ENCODE measurements around the gene CISH. TPM values are rescaled to one million over a fixed set of nuclear protein-coding genes. Genes with fewer than 3 reads are reported as not detected.
A peak's percentile ranks its signal among the peaks of the same experiment; 100 is the strongest.

The CISH gene
- total RNA-seq, 1 experiment from 2014 or later: 0.26 TPM

DNA sequence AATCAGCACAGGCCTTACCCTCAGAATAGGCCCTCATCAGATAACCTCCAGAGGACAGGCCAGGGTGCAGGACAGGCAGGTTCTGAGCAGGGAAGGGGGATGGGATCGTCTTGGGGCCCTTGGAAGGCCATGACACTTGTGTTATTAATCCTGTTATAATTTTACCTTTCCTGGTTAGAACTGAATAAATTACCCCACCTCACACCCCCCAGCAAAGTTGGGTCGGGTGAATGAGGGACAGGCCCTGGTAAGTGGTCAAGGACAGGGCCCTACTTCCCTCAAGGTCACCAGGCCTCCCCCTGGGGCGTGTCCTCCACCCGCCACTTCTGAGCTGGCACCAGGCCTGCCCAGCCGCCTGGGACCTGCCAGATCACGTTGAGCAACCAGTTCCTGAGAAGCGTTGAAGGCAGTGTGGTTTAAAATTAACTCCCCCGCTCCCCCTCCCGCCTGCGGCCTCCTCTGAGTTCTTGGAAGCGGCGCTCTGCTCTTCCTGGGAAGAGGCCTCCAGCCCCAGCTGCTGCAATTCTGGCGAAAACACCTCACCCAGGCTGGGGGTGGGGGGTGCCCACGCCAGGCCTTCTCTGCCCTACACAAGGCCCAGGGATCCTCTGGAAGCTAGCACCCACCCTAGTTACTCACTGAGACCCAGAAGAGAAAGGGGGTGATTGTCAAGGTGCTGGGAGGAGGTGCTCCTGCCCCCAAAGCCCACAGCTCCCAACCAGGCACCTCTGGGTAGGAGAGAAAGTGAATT, 10.6 kb downstream of the CISH start:
- Mint-ChIP-seq H3K27me3 (ENCODE audit: insufficient read depth, unreplicated experiment) (no peaks in the 10 kb centered on the region), H3K9me3 (ENCODE audit: unreplicated experiment) (no peaks in the 10 kb centered on the region), H3K4me3 (ENCODE audit: unreplicated experiment) (peak overlapping the region; percentile 30), H3K27ac (ENCODE audit: low read depth, unreplicated experiment) (peak overlapping the region; percentile 89), H3K36me3 (ENCODE audit: insufficient read depth, unreplicated experiment) (no peaks in the 10 kb centered on the region), H3K4me1 (ENCODE audit: insufficient read depth, unreplicated experiment) (peaks cover 21% of the 10 kb centered on the region)
- CTCF ChIA-PET: interaction anchor here (0.6 to 6.9 kb wide), 14 partner anchors 10 to 789 kb away, joined by 3 to 78 read pairs (median 6); partner anchors contain the start of genes HEMK1 and MAPKAPK3
- intact Hi-C loops (cut with micrococcal nuclease): loop anchor here (1.0 kb wide), 1 partner anchor 32 kb away; the partner anchor contains the start of gene HEMK1
- TF ChIP-seq CTCF (IDR thresholded peaks at IDR 0.05; ENCODE audit: unreplicated experiment): no peak
- no TSS peak for BruUV-seq (replicated peaks)
- DNase-seq (ENCODE audit: unreplicated experiment): peak; percentile 98
- POLR2A ChIA-PET: interaction anchor here (0.6 to 4.5 kb wide), 13 partner anchors 8 to 1448 kb away, joined by 3 to 63 read pairs (median 4); partner anchors contain the start of genes CISH, HEMK1, MANF and MAPKAPK3

DNA sequence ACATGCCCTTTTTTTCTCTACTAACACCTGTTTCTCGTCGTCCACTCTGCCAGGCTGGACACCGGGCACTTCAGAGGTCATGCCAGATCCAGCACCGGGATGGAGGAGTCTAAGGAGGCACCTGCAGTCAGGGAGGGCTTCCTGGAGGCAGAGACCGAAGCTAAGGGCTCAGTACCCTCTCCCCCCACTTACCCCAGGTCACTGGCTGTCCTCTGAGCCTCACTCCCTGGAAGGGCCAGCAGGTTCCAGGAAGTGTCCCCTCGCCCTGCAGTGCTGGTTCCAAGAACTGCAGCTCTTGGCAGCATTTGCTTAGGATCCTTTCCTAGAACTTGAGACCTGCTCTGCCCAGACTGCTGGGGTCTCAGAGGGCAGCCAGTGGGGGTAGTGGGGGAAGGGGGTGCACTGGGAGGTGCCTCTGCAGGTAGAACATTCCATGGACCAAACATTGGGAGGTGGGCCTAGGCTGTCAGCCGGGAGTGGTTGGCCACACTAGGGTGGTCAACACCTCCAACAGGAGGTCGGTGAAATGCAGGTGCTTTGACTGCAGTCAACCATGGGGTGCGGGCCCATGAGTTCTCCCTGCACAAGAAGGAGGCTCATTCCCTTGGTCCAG, 11.3 kb downstream of the CISH start:
- Mint-ChIP-seq H3K4me1 (ENCODE audit: insufficient read depth, unreplicated experiment) (peaks cover 21% of the 10 kb centered on the region), H3K36me3 (ENCODE audit: insufficient read depth, unreplicated experiment) (no peaks in the 10 kb centered on the region), H3K27ac (ENCODE audit: low read depth, unreplicated experiment) (no peak overlapping the region), H3K4me3 (ENCODE audit: unreplicated experiment) (no peak overlapping the region), H3K27me3 (ENCODE audit: insufficient read depth, unreplicated experiment) (no peaks in the 10 kb centered on the region), H3K9me3 (ENCODE audit: unreplicated experiment) (no peaks in the 10 kb centered on the region)
- ChIA-PET CTCF (interaction anchor here (0.5 to 6.9 kb wide), 7 partner anchors 10 to 1677 kb away, joined by 3 to 78 read pairs (median 4); partner anchors contain the start of gene MAPKAPK3), POLR2A (interaction anchor here (0.7 to 4.5 kb wide), 8 partner anchors 9 to 744 kb away, joined by 3 to 63 read pairs (median 10); partner anchors contain the start of genes CISH, HEMK1 and MAPKAPK3)
- DNase-seq (ENCODE audit: unreplicated experiment): no peak
- BruUV-seq (replicated peaks): no TSS peak
- intact Hi-C loops (cut with micrococcal nuclease): no loop called here
- TF ChIP-seq CTCF (IDR thresholded peaks at IDR 0.05; ENCODE audit: unreplicated experiment): no peak

DNA sequence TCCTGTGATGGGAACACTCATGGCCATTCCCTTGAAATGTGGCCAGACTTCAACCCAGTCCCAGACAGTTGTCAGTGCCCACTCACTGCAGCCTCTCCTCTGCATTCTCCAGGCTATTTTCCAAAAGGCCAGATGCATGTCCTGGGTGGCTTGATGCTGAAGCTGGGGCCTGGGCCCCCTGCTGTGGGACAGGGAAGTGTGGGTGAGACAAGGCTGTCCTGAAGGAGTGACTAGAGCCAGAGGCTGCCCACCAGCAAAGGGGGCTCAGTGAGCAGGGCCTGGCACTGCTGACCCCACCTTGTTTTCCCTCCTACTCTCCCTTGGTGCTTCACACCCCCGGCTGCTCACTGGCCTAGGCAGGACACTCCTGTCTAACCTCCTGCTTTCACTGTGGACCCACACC, 11.9 kb downstream of the CISH start:
- Mint-ChIP-seq H3K27me3 (ENCODE audit: insufficient read depth, unreplicated experiment) (no peaks in the 10 kb centered on the region), H3K4me1 (ENCODE audit: insufficient read depth, unreplicated experiment) (peaks cover 21% of the 10 kb centered on the region), H3K4me3 (ENCODE audit: unreplicated experiment) (no peak overlapping the region), H3K9me3 (ENCODE audit: unreplicated experiment) (no peaks in the 10 kb centered on the region), H3K27ac (ENCODE audit: low read depth, unreplicated experiment) (no peak overlapping the region), H3K36me3 (ENCODE audit: insufficient read depth, unreplicated experiment) (no peaks in the 10 kb centered on the region)
- intact Hi-C loops (cut with micrococcal nuclease): no loop called here
- no TSS peak for BruUV-seq (replicated peaks)
- CTCF ChIA-PET: interaction anchor here (1.2 to 6.9 kb wide), 3 partner anchors 16 to 28 kb away, joined by 4 to 78 read pairs (median 40); partner anchors contain the start of gene MAPKAPK3
- DNase-seq (ENCODE audit: unreplicated experiment): no peak
- no peak for TF ChIP-seq CTCF (IDR thresholded peaks at IDR 0.05; ENCODE audit: unreplicated experiment)
- POLR2A ChIA-PET: interaction anchor here (2.2 to 4.5 kb wide), 2 partner anchors 10 to 30 kb away, joined by 7 to 63 read pairs; partner anchors contain the start of gene HEMK1
